Astrocyte (in vitro differentiated cells and primary cell): ENCODE results near the gene KCNB1. TPM values are rescaled to one million over a fixed set of nuclear protein-coding genes. Genes with fewer than 3 reads are reported as not detected.

Experiments used
- DNase-seq: peaks from one replicate; pipeline ENCODE4 v3.0.0-alpha.2; 2010; ENCODE audit warnings: low read depth
- FAIRE-seq: peaks from 2 replicates; lab custom pipeline; 2011; peaks lifted over from hg19 to GRCh38; lab: Jason Lieb, UNC
- H2AFZ ChIP-seq: 2 replicates; pipeline ENCODE4 v1.6.0; 2012; ENCODE audit warnings: low read depth, low read length, inconsistent platforms
- H3K27ac ChIP-seq: 2 replicates; pipeline ENCODE4 v1.5.1; 2011; ENCODE audit warnings: low read depth, low read length, inconsistent platforms
- H3K27me3 ChIP-seq: 2 replicates; pipeline ENCODE4 v1.6.0; 2011; ENCODE audit warnings: low read length, inconsistent platforms; ENCODE audit not compliant: insufficient read depth
- H3K36me3 ChIP-seq: 2 replicates; pipeline ENCODE4 v1.5.1; 2011; ENCODE audit warnings: low read length, inconsistent platforms; ENCODE audit not compliant: insufficient read depth
- H3K4me1 ChIP-seq: 2 replicates; pipeline ENCODE4 v1.5.1; 2011; ENCODE audit warnings: low read length, inconsistent platforms; ENCODE audit not compliant: insufficient read depth
- H3K4me2 ChIP-seq: 2 replicates; pipeline ENCODE4 v1.6.0; 2012; ENCODE audit warnings: low read length, inconsistent platforms
- H3K4me3 ChIP-seq: 2 replicates; pipeline ENCODE4 v1.5.1; 2011; ENCODE audit warnings: low read depth, mild to moderate bottlenecking, low read length, inconsistent platforms; ENCODE audit not compliant: insufficient read depth
- H3K79me2 ChIP-seq: 2 replicates; pipeline ENCODE4 v1.6.0; 2012; ENCODE audit warnings: mild to moderate bottlenecking, low read length, inconsistent platforms; ENCODE audit not compliant: insufficient read depth
- H3K9ac ChIP-seq: 2 replicates; pipeline ENCODE4 v1.6.0; 2012; ENCODE audit warnings: mild to moderate bottlenecking, low read length, inconsistent platforms
- H3K9me3 ChIP-seq: 2 replicates; pipeline ENCODE4 v1.5.1; 2012; ENCODE audit warnings: low read depth, mild to moderate bottlenecking, low read length, inconsistent platforms; ENCODE audit not compliant: insufficient read depth
- H4K20me1 ChIP-seq: 2 replicates; pipeline ENCODE4 v1.6.0; 2012; ENCODE audit warnings: low read length, inconsistent platforms; ENCODE audit not compliant: insufficient read depth
- H3K27ac Mint-ChIP-seq: one replicate; pipeline ENCODE4 v1.8.0; 2021; ENCODE audit warnings: mild to moderate bottlenecking, mixed read lengths; ENCODE audit not compliant: unreplicated experiment
- H3K27me3 Mint-ChIP-seq: one replicate; pipeline ENCODE4 v1.8.0; 2021; ENCODE audit warnings: low read depth, mixed read lengths; ENCODE audit not compliant: unreplicated experiment
- H3K36me3 Mint-ChIP-seq: one replicate; pipeline ENCODE4 v1.8.0; 2021; ENCODE audit warnings: low read depth, mixed read lengths; ENCODE audit not compliant: unreplicated experiment
- H3K4me1 Mint-ChIP-seq: one replicate; pipeline ENCODE4 v1.8.0; 2021; ENCODE audit warnings: low read depth, mixed read lengths; ENCODE audit not compliant: unreplicated experiment
- H3K4me3 Mint-ChIP-seq: one replicate; pipeline ENCODE4 v1.8.0; 2021; ENCODE audit warnings: mild to moderate bottlenecking, moderate library complexity, mixed read lengths; ENCODE audit not compliant: unreplicated experiment
- H3K9me3 Mint-ChIP-seq: one replicate; pipeline ENCODE4 v1.8.0; 2021; ENCODE audit warnings: mild to moderate bottlenecking, mixed read lengths; ENCODE audit not compliant: unreplicated experiment
- CTCF ChIP-seq: IDR thresholded peaks from 2 replicates; pipeline ENCODE4 v1.5.1; 2011; ENCODE audit warnings: low read depth, mild to moderate bottlenecking, inconsistent platforms, low read length, moderate library complexity; ENCODE audit not compliant: insufficient read depth
- EZH2 ChIP-seq: IDR thresholded peaks from 2 replicates; pipeline ENCODE4 v1.6.1; 2012; ENCODE audit warnings: mild to moderate bottlenecking, low read length, inconsistent platforms; ENCODE audit not compliant: insufficient read depth
- total RNA-seq: library from RNA; stranded (reverse); gene quantifications from 2 replicates; pipeline ENCODE4 v1.2.1, GENCODE V29; 2021

The KCNB1 gene
- total RNA-seq, 1 donor from 2014 or later: 0.48 TPM

DNA sequence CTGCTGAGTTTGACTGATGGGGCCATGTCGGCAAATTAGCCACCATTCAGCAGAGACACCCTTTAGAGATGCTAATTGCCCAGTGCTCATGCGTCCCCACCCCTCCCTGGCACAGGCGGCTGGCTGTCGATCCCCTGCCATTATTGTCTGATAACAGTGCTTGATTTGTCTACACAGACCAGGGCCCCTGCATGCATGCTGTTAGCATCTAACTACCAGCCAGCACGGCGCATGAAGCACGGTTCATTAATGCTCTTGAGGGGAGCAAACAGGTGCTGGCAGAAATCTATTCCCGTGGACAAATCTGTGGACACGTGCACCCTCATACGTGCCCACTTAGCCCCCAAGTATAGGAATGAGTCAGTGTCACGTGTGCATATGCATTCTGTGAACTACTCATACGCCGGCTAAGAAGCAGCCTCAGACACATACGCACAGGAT is 32.2 kb downstream of the KCNB1 start:
- Mint-ChIP-seq H3K4me1 (peaks cover 2% of the 10 kb centered on the region), H3K36me3 (peaks cover 3% of the 10 kb centered on the region), H3K9me3 (peaks cover 9% of the 10 kb centered on the region), H3K27ac (no peak overlapping the region), H3K27me3 (peaks cover 22% of the 10 kb centered on the region), H3K4me3 (no peak overlapping the region)
- H3K4me1 ChIP-seq: no peaks in the 10 kb centered on the region
- peak; percentile 22 for DNase-seq
- H3K4me2 ChIP-seq: no peak overlapping the region
- no peaks in the 10 kb centered on the region for H3K9me3 ChIP-seq
- H2AFZ ChIP-seq: no peak overlapping the region
- no peak overlapping the region for H3K27ac ChIP-seq
- H3K79me2 ChIP-seq: no peaks in the 10 kb centered on the region
- peaks cover 23% of the 10 kb centered on the region for H3K27me3 ChIP-seq
- no peak for FAIRE-seq
- H3K9ac ChIP-seq: no peak overlapping the region
- H4K20me1 ChIP-seq: no peaks in the 10 kb centered on the region
- no peak overlapping the region for H3K4me3 ChIP-seq
- TF ChIP-seq EZH2 (no peak), CTCF (no peak)
- H3K36me3 ChIP-seq: no peaks in the 10 kb centered on the region

- H3K27me3 ChIP-seq: peaks cover 27% of the 10 kb centered on the region
- FAIRE-seq (no peak), DNase-seq (no peak)
- no peak for TF ChIP-seq EZH2
- no peak for TF ChIP-seq CTCF
- H3K79me2 ChIP-seq: no peaks in the 10 kb centered on the region
- Mint-ChIP-seq H3K27me3 (peaks cover 20% of the 10 kb centered on the region), H3K4me3 (no peak overlapping the region), H3K36me3 (peaks cover 3% of the 10 kb centered on the region), H3K27ac (no peak overlapping the region), H3K9me3 (peaks cover 12% of the 10 kb centered on the region), H3K4me1 (peaks cover 10% of the 10 kb centered on the region)
- no peaks in the 10 kb centered on the region for H3K9me3 ChIP-seq
- no peaks in the 10 kb centered on the region for H4K20me1 ChIP-seq
- no peaks in the 10 kb centered on the region for H3K4me1 ChIP-seq
- H3K4me2 ChIP-seq: no peak overlapping the region
- no peaks in the 10 kb centered on the region for H3K36me3 ChIP-seq
- no peak overlapping the region for H2AFZ ChIP-seq
- no peak overlapping the region for H3K27ac ChIP-seq
- no peak overlapping the region for H3K9ac ChIP-seq
- H3K4me3 ChIP-seq: no peak overlapping the region
Observed at GRCh38 chr20:49448917-49449316, 33.6 kb downstream of the KCNB1 start.

DNA sequence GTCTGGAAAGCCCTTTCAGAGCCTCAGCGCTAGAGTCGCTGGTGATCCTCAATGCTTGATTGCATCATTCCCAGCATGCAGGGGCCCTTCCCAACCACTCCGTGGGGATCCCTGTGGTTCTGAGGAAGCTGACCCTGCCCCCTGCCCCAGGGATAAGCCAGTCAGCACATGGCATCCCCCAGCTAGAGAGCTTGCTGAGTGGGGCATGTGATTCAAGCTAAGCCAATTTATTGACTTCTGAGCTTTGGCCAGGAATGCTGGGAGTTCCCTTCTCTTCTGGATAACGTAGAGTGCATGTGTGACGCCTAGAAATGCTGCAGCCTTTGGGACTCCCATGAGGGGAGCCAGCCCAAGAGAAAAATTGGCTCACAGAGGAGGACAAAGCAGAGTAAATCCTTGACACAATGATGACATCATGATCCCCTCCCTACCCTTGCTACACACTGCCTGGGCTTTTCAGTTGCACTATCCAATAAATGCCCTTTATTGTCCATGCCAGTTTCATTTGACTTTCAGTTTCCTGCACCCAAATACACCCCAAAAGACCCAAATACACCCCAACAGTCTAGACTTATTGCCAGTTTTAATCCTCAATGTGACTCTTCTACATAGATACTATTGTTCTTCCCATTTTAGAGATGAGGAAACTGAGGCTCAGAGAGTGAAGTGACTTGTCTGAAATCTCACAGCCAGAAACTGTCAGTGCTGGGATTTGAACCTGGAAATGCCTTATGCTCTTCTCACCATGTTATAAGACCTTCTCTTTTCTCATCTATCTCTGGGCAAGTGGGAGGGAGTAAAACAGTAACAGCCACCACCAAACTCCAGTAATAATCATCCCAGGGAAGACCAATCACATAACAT is 34.3 kb downstream of the KCNB1 start:
- Histone ChIP-seq H3K9ac (no peak overlapping the region), H3K36me3 (no peaks in the 10 kb centered on the region), H3K4me3 (no peak overlapping the region), H4K20me1 (no peaks in the 10 kb centered on the region), H3K27me3 (peaks cover 27% of the 10 kb centered on the region), H3K27ac (no peak overlapping the region), H3K79me2 (no peaks in the 10 kb centered on the region), H3K4me1 (no peaks in the 10 kb centered on the region), H3K4me2 (no peak overlapping the region), H3K9me3 (no peaks in the 10 kb centered on the region), H2AFZ (no peak overlapping the region)
- no peak for DNase-seq
- Mint-ChIP-seq H3K4me1 (peaks cover 10% of the 10 kb centered on the region), H3K36me3 (peaks cover 3% of the 10 kb centered on the region), H3K4me3 (no peak overlapping the region), H3K9me3 (peaks cover 12% of the 10 kb centered on the region), H3K27ac (no peak overlapping the region), H3K27me3 (peaks cover 12% of the 10 kb centered on the region)
- TF ChIP-seq EZH2: no peak
- FAIRE-seq: no peak
